ENCODE data around the gene LGR4. TPM values are rescaled to one million over a fixed set of nuclear protein-coding genes. Genes with fewer than 3 reads are reported as not detected.

LGR4 gene
- total and polyA plus RNA-seq, 2 donors from 2014 or later: 22.7 to 109 TPM

GRCh38 chr11:27489092-27489491, 16.5 kb upstream of the LGR4 start:
- no peaks in the 10 kb centered on the region for H3K9me3 ChIP-seq (ENCODE audit: control insufficient read depth in 2 of 3, insufficient read depth in 1 of 3, low read length in 3 of 3)
- peaks cover 4 to 8% (median 8%) of the 10 kb centered on the region in 3 donors for H3K36me3 ChIP-seq (ENCODE audit: control insufficient read depth in 2 of 3, insufficient read depth in 3 of 3, low read length in 3 of 3)
- no peak overlapping the region for H3K27ac ChIP-seq (ENCODE audit: low read depth in 2 of 2, low read length in 2 of 2)
- no peak for TF ChIP-seq CTCF (IDR thresholded peaks at IDR 0.05; ENCODE audit: borderline replicate concordance, extremely low read depth, insufficient read depth)
- no peak overlapping the region for H3K4me3 ChIP-seq (ENCODE audit: low read length in 3 of 3)
- H3K4me1 ChIP-seq (ENCODE audit: control insufficient read depth in 2 of 3, insufficient read depth in 2 of 3, low read depth in 1 of 3, low read length in 3 of 3): no peaks in the 10 kb centered on the region
- DNase-seq (no peak), FAIRE-seq (no peak)
- no peaks in the 10 kb centered on the region for H3K27me3 ChIP-seq (ENCODE audit: control insufficient read depth, insufficient read depth, low read length)
- intact Hi-C loops (cut with DNase I): loop anchor here (5.0 kb wide), 1 partner anchor 307 kb away; no protein-coding TSS in a partner anchor
- H3K9ac ChIP-seq (ENCODE audit: low read length in 3 of 3): no peak overlapping the region

DNA sequence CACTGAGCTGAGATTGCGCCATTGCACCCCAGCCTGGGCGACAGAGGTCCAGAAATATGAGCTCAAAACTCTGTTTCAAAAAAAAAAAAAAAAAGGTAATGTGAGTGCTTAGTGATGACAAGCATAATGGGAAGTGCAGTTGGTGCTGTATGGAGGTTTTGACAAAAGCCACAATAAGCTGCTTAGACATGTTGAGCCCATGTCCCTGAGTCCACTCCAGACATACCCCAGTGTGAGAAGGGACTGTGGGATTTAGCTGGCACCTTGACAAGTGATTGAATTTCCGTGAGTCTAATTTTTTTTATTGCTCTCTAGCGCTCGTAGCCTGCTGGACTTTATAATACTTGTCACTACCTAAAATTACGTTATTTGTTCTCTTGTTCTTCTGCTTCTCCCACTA, 15.1 kb upstream of the LGR4 start:
- DNase-seq (no peak), FAIRE-seq (no peak)
- no peak overlapping the region for H3K9ac ChIP-seq (ENCODE audit: low read length in 3 of 3)
- H3K27me3 ChIP-seq (ENCODE audit: control insufficient read depth, insufficient read depth, low read length): no peaks in the 10 kb centered on the region
- intact Hi-C loops (cut with DNase I): loop anchor here (5.0 kb wide), 1 partner anchor 305 kb away; no protein-coding TSS in a partner anchor
- no peak for TF ChIP-seq CTCF (IDR thresholded peaks at IDR 0.05; ENCODE audit: borderline replicate concordance, extremely low read depth, insufficient read depth)
- H3K9me3 ChIP-seq (ENCODE audit: control insufficient read depth in 2 of 3, insufficient read depth in 1 of 3, low read length in 3 of 3): no peaks in the 10 kb centered on the region
- no peaks in the 10 kb centered on the region for H3K4me1 ChIP-seq (ENCODE audit: control insufficient read depth in 2 of 3, insufficient read depth in 2 of 3, low read depth in 1 of 3, low read length in 3 of 3)
- H3K4me3 ChIP-seq (ENCODE audit: low read length in 3 of 3): no peak overlapping the region
- H3K27ac ChIP-seq (ENCODE audit: low read depth in 2 of 2, low read length in 2 of 2): no peak overlapping the region
- peaks cover 4 to 8% (median 8%) of the 10 kb centered on the region in 3 donors for H3K36me3 ChIP-seq (ENCODE audit: control insufficient read depth in 2 of 3, insufficient read depth in 3 of 3, low read length in 3 of 3)

- H3K9me3 ChIP-seq (ENCODE audit: control insufficient read depth in 2 of 3, insufficient read depth in 1 of 3, low read length in 3 of 3): no peaks in the 10 kb centered on the region
- TF ChIP-seq CTCF (IDR thresholded peaks at IDR 0.05; ENCODE audit: borderline replicate concordance, extremely low read depth, insufficient read depth): peak; percentile 94
- DNase-seq (peak in 2 of 5 donors; percentile 81 to 84), FAIRE-seq (peak; percentile 95)
- no peaks in the 10 kb centered on the region for H3K4me1 ChIP-seq (ENCODE audit: control insufficient read depth in 2 of 3, insufficient read depth in 2 of 3, low read depth in 1 of 3, low read length in 3 of 3)
- H3K36me3 ChIP-seq (ENCODE audit: control insufficient read depth in 2 of 3, insufficient read depth in 3 of 3, low read length in 3 of 3): peaks cover under 1 to 2% (median 2%) of the 10 kb centered on the region in 3 donors
- intact Hi-C loops (cut with DNase I): loop anchor here (5.0 kb wide), 1 partner anchor 304 kb away; no protein-coding TSS in a partner anchor
- H3K27me3 ChIP-seq (ENCODE audit: control insufficient read depth, insufficient read depth, low read length): no peaks in the 10 kb centered on the region
- H3K27ac ChIP-seq (ENCODE audit: low read depth in 2 of 2, low read length in 2 of 2): no peak overlapping the region
- no peak overlapping the region for H3K4me3 ChIP-seq (ENCODE audit: low read length in 3 of 3)
- H3K9ac ChIP-seq (ENCODE audit: low read length in 3 of 3): no peak overlapping the region
Measured at GRCh38 chr11:27485930-27486773, 13.6 kb upstream of the LGR4 start.

Measured in kidney (tissue), 14 donors.